Parathyroid adenoma (tissue), 2 donors: ENCODE results near the gene SEC14L5.
A peak's percentile ranks its signal among the peaks of the same experiment; 100 is the strongest.

Experiments
- H2AFZ ChIP-seq: fragments of 300-600 bp; sonication (generic); one replicate; pipeline ENCODE4 v1.7.0; 2017; ENCODE audit warnings: antibody characterized with exemption, mild to moderate bottlenecking
- H3K27ac ChIP-seq: fragments of 300-600 bp; sonication (generic); one replicate; pipeline ENCODE4 v1.7.0; 2017
- H3K27me3 ChIP-seq: fragments of 300-600 bp; sonication (generic); one replicate; pipeline ENCODE4 v1.7.0; 2017; ENCODE audit warnings: low read length; ENCODE audit not compliant: control insufficient read depth, insufficient read depth
- H3K36me3 ChIP-seq: fragments of 300-600 bp; sonication (generic); one replicate; pipeline ENCODE4 v1.7.0; 2017; ENCODE audit warnings: low read length; ENCODE audit not compliant: control insufficient read depth, insufficient read depth
- H3K4me1 ChIP-seq: fragments of 300-600 bp; sonication (generic); one replicate; pipeline ENCODE4 v1.7.0; 2017; ENCODE audit warnings: control low read depth
- H3K4me2 ChIP-seq: fragments of 300-600 bp; sonication (generic); one replicate; pipeline ENCODE4 v1.7.0; 2017; ENCODE audit warnings: low read length
- H3K4me3 ChIP-seq: fragments of 300-600 bp; sonication (generic); one replicate; pipeline ENCODE4 v1.7.0; 2017; ENCODE audit warnings: low read depth, low read length
- H3K79me2 ChIP-seq: fragments of 300-600 bp; sonication (generic); one replicate; pipeline ENCODE4 v1.7.0; 2017; ENCODE audit warnings: control low read depth
- H3K9ac ChIP-seq: fragments of 300-600 bp; sonication (generic); one replicate; pipeline ENCODE4 v1.7.0; 2017; ENCODE audit warnings: mild to moderate bottlenecking
- H3K9me3 ChIP-seq: fragments of 300-600 bp; sonication (generic); one replicate; pipeline ENCODE4 v1.7.0; 2017; ENCODE audit warnings: low read length; ENCODE audit not compliant: control insufficient read depth
- CTCF ChIP-seq: fragments of 300-600 bp; sonication (generic); IDR thresholded peaks from one replicate; pipeline ENCODE4 v1.7.0; 2017; ENCODE audit warnings: antibody characterized with exemption, mild to moderate bottlenecking
- donor health status: primary hyperparathyroidism.

The SEC14L5 gene

GRCh38 chr16:4923853-4924252 is 34.3 kb upstream of the SEC14L5 start:
- Histone ChIP-seq H3K4me1 (peaks cover 11% of the 10 kb centered on the region), H3K27me3 (no peaks in the 10 kb centered on the region), H3K79me2 (no peaks in the 10 kb centered on the region), H3K9me3 (no peaks in the 10 kb centered on the region), H3K4me2 (no peak overlapping the region), H3K4me3 (no peak overlapping the region), H3K9ac (no peak overlapping the region), H3K36me3 (no peaks in the 10 kb centered on the region), H3K27ac (no peak overlapping the region), H2AFZ (no peak overlapping the region)
- no peak for TF ChIP-seq CTCF

- Histone ChIP-seq H3K4me1 (peaks cover 11% of the 10 kb centered on the region), H3K36me3 (no peaks in the 10 kb centered on the region), H2AFZ (peak overlapping the region; percentile 58), H3K4me2 (peak overlapping the region; percentile 11), H3K4me3 (no peak overlapping the region), H3K9ac (no peak overlapping the region), H3K79me2 (no peaks in the 10 kb centered on the region), H3K27ac (no peak overlapping the region), H3K9me3 (no peaks in the 10 kb centered on the region), H3K27me3 (no peaks in the 10 kb centered on the region)
- TF ChIP-seq CTCF, result no peak
These were observed 33.4 kb upstream of the SEC14L5 start for GRCh38 chr16:4924593-4925292.

- TF ChIP-seq CTCF, result no peak
- no peak overlapping the region for H3K27ac ChIP-seq
- H3K9ac ChIP-seq, result no peak overlapping the region
- H2AFZ ChIP-seq, result peak overlapping the region; percentile 58
- no peak overlapping the region for H3K4me3 ChIP-seq
- H3K9me3 ChIP-seq, result no peaks in the 10 kb centered on the region
- no peaks in the 10 kb centered on the region for H3K79me2 ChIP-seq
- no peaks in the 10 kb centered on the region for H3K36me3 ChIP-seq
- H3K4me2 ChIP-seq, result peak overlapping the region; percentile 11
- no peaks in the 10 kb centered on the region for H3K27me3 ChIP-seq
- peaks cover 11% of the 10 kb centered on the region for H3K4me1 ChIP-seq
These were observed 32.9 kb upstream of the SEC14L5 start for GRCh38 chr16:4925293-4925607.

- no peaks in the 10 kb centered on the region for H3K79me2 ChIP-seq
- H3K27ac ChIP-seq, result no peak overlapping the region
- no peaks in the 10 kb centered on the region for H3K27me3 ChIP-seq
- no peaks in the 10 kb centered on the region for H3K9me3 ChIP-seq
- no peak overlapping the region for H3K4me2 ChIP-seq
- no peak overlapping the region for H3K4me3 ChIP-seq
- no peak overlapping the region for H3K9ac ChIP-seq
- TF ChIP-seq CTCF, result no peak
- H3K4me1 ChIP-seq, result peaks cover 11% of the 10 kb centered on the region
- H2AFZ ChIP-seq, result no peak overlapping the region
- no peaks in the 10 kb centered on the region for H3K36me3 ChIP-seq
These were observed 32.3 kb upstream of the SEC14L5 start for GRCh38 chr16:4925791-4926190.

- H3K79me2 ChIP-seq, result no peaks in the 10 kb centered on the region
- no peak overlapping the region for H3K27ac ChIP-seq
- no peak overlapping the region for H3K4me3 ChIP-seq
- no peaks in the 10 kb centered on the region for H3K9me3 ChIP-seq
- no peak overlapping the region for H3K4me2 ChIP-seq
- peaks cover 11% of the 10 kb centered on the region for H3K4me1 ChIP-seq
- H3K36me3 ChIP-seq, result no peaks in the 10 kb centered on the region
- TF ChIP-seq CTCF, result no peak
- H3K27me3 ChIP-seq, result no peaks in the 10 kb centered on the region
- no peak overlapping the region for H2AFZ ChIP-seq
- H3K9ac ChIP-seq, result no peak overlapping the region
These were observed 31.2 kb upstream of the SEC14L5 start for GRCh38 chr16:4926928-4927327.
